ENCODE measurements around the gene PCYOX1L. TPM values are rescaled to one million over a fixed set of nuclear protein-coding genes. Genes with fewer than 3 reads are reported as not detected.
"Not testable (repeated sequence)": the region's sequence is repeated elsewhere in the genome, so short reads cannot be mapped to it uniquely, and the experiment has no call there.

Gene PCYOX1L
- total RNA-seq, 1 experiment from 2014 or later = 13.1 TPM

GRCh38 chr5:149387081-149387631, 29.3 kb downstream of the PCYOX1L start:
- no peak for DNase-seq (ENCODE audit: low read depth)

GRCh38 chr5:149387982-149388381, 30.1 kb downstream of the PCYOX1L start:
- no peak for DNase-seq (ENCODE audit: low read depth)

- no peak for DNase-seq (ENCODE audit: low read depth)
These were observed 30.8 kb downstream of the PCYOX1L start for GRCh38 chr5:149388498-149389190.

- no peak for DNase-seq (ENCODE audit: low read depth)
These were observed 32.0 kb downstream of the PCYOX1L start for GRCh38 chr5:149389552-149390495.

GRCh38 chr5:149391076-149391475, 33.2 kb downstream of the PCYOX1L start:
- DNase-seq (ENCODE audit: low read depth) = not testable (repeated sequence)

GRCh38 chr5:149391524-149391923, 33.7 kb downstream of the PCYOX1L start:
- DNase-seq (ENCODE audit: low read depth) = no peak

- peak; percentile 69 for DNase-seq (ENCODE audit: low read depth)
These were observed 34.9 kb downstream of the PCYOX1L start for GRCh38 chr5:149392718-149393117.

- DNase-seq (ENCODE audit: low read depth) = not testable (repeated sequence)
These were observed 37.1 kb downstream of the PCYOX1L start for GRCh38 chr5:149394996-149395395.

- peak; percentile 84 for DNase-seq (ENCODE audit: low read depth)
These were observed 39.7 kb downstream of the PCYOX1L start for GRCh38 chr5:149397530-149397929.

GRCh38 chr5:149398747-149399266, 41.0 kb downstream of the PCYOX1L start:
- DNase-seq (ENCODE audit: low read depth) = not testable (repeated sequence)

GRCh38 chr5:149399775-149400174, 41.9 kb downstream of the PCYOX1L start:
- DNase-seq (ENCODE audit: low read depth) = no peak

- DNase-seq (ENCODE audit: low read depth) = no peak
These were observed 42.5 kb downstream of the PCYOX1L start for GRCh38 chr5:149400304-149400703.

GRCh38 chr5:149401051-149401450, 43.2 kb downstream of the PCYOX1L start:
- no peak for DNase-seq (ENCODE audit: low read depth)

GRCh38 chr5:149402291-149402690, 44.4 kb downstream of the PCYOX1L start:
- DNase-seq (ENCODE audit: low read depth) = no peak

- peak; percentile 94 for DNase-seq (ENCODE audit: low read depth)
These were observed 46.3 kb downstream of the PCYOX1L start for GRCh38 chr5:149403923-149404745.

- peak; percentile 93 for DNase-seq (ENCODE audit: low read depth)
These were observed 47.1 kb downstream of the PCYOX1L start for GRCh38 chr5:149404746-149405549.

- DNase-seq (ENCODE audit: low read depth) = peak; percentile 33
These were observed 47.8 kb downstream of the PCYOX1L start for GRCh38 chr5:149405550-149406202.

- DNase-seq (ENCODE audit: low read depth) = peak; percentile 91
These were observed 48.5 kb downstream of the PCYOX1L start for GRCh38 chr5:149406203-149406978.

- no peak for DNase-seq (ENCODE audit: low read depth)
These were observed 49.1 kb downstream of the PCYOX1L start for GRCh38 chr5:149406979-149407306.

All from Daoy (cell line).